IMR-90 (cell line): ENCODE measurements around the gene NOD2.

ENCODE experiments used
- CTCF ChIP-seq: conservative IDR thresholded peaks from 2 replicates; pipeline ENCODE4 v1.5.1; 2012; ENCODE audit warnings: mild to moderate bottlenecking, low read depth, low read length, improper control_type of control experiment
- FOS ChIP-seq: fragments of 150-350 bp; IDR thresholded peaks from 2 replicates; pipeline ENCODE4 v1.6.1; 2016; ENCODE audit warnings: low read depth, low read length
- MAFK ChIP-seq: IDR thresholded peaks from 2 replicates; pipeline ENCODE4 v1.6.1; 2012; ENCODE audit warnings: low read depth, low read length, improper control_type of control experiment
- MAZ ChIP-seq: IDR thresholded peaks from 2 replicates; pipeline ENCODE4 v1.6.1; 2012; ENCODE audit warnings: low read depth, mild to moderate bottlenecking, low read length, improper control_type of control experiment, moderate library complexity, borderline replicate concordance
- POLR2A ChIP-seq: IDR thresholded peaks from 2 replicates; pipeline ENCODE4 v1.6.1; 2012; ENCODE audit warnings: mild to moderate bottlenecking, low read depth, low read length
- RCOR1 ChIP-seq: IDR thresholded peaks from 2 replicates; pipeline ENCODE4 v1.6.1; 2012; ENCODE audit warnings: mild to moderate bottlenecking, low read length, improper control_type of control experiment; ENCODE audit not compliant: insufficient replicate concordance
- SMC3 ChIP-seq: fragments of 150-350 bp; IDR thresholded peaks from 2 replicates; pipeline ENCODE4 v1.6.1; 2016; ENCODE audit warnings: low read depth, mild to moderate bottlenecking, antibody characterized with exemption, low read length, moderate library complexity

- TF ChIP-seq CTCF (no peak), FOS (no peak), POLR2A (no peak), SMC3 (no peak), MAZ (no peak), MAFK (no peak), RCOR1 (no peak)
Observed at GRCh38 chr16:50711862-50712559, 18.6 kb downstream of the NOD2 start.
